ENCODE results near the gene EPHB3. TPM values are rescaled to one million over a fixed set of nuclear protein-coding genes. Genes with fewer than 3 reads are reported as not detected.

The EPHB3 gene
- total RNA-seq, 1 donor from 2014 or later, result 17.7 TPM

DNA sequence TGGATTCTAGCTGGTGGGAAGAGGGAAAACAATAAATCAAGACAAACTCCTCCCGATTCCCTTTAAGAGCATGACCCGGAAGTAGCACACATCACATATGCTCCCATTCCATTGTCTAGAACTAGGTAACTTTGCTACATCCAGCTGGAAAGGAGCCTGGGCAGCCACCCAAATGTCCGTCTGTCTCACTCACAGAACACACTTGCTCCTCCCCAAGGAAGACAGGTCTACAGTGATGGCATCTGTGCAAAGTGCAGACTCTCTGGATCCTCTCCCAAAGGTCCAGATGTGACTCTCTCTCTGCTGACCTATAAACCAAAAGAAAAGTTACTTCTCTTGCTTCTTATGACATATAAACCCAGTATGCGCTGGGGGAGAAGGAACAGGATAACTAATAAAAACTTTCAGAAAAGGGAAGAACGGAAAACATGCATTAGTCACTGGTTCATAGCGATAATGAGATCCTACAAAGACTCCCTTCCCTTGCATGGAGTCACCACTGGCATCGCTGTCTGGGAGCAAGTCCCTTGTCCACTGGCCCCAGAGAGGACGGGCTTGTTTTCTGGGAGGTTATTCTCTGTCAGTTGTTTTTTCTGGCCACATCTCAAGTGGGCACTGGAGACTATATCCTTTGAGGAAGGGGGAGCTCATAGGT lies 29.8 kb upstream of the EPHB3 start:
- Histone ChIP-seq H3K4me3 (no peak overlapping the region), H3K27ac (no peak overlapping the region), H3K36me3 (no peaks in the 10 kb centered on the region), H3K4me1 (peaks cover 12% of the 10 kb centered on the region), H3K27me3 (no peaks in the 10 kb centered on the region), H3K9me3 (no peaks in the 10 kb centered on the region)
- DNase-seq (ENCODE audit: extremely low spot score in 2 of 2), result no peak
- no peak for TF ChIP-seq POLR2AphosphoS5 (IDR thresholded peaks at IDR 0.05; ENCODE audit: insufficient read depth in 1 of 2, low read depth in 1 of 2)
- TF ChIP-seq, protein P1, sequence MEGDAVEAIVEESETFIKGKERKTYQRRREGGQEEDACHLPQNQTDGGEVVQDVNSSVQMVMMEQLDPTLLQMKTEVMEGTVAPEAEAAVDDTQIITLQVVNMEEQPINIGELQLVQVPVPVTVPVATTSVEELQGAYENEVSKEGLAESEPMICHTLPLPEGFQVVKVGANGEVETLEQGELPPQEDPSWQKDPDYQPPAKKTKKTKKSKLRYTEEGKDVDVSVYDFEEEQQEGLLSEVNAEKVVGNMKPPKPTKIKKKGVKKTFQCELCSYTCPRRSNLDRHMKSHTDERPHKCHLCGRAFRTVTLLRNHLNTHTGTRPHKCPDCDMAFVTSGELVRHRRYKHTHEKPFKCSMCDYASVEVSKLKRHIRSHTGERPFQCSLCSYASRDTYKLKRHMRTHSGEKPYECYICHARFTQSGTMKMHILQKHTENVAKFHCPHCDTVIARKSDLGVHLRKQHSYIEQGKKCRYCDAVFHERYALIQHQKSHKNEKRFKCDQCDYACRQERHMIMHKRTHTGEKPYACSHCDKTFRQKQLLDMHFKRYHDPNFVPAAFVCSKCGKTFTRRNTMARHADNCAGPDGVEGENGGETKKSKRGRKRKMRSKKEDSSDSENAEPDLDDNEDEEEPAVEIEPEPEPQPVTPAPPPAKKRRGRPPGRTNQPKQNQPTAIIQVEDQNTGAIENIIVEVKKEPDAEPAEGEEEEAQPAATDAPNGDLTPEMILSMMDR (IDR thresholded peaks at IDR 0.05), result no peak
- no peak for TF ChIP-seq POLR2A (IDR thresholded peaks at IDR 0.05)
- intact Hi-C loops (cut with DNase I), result no loop called here

DNA sequence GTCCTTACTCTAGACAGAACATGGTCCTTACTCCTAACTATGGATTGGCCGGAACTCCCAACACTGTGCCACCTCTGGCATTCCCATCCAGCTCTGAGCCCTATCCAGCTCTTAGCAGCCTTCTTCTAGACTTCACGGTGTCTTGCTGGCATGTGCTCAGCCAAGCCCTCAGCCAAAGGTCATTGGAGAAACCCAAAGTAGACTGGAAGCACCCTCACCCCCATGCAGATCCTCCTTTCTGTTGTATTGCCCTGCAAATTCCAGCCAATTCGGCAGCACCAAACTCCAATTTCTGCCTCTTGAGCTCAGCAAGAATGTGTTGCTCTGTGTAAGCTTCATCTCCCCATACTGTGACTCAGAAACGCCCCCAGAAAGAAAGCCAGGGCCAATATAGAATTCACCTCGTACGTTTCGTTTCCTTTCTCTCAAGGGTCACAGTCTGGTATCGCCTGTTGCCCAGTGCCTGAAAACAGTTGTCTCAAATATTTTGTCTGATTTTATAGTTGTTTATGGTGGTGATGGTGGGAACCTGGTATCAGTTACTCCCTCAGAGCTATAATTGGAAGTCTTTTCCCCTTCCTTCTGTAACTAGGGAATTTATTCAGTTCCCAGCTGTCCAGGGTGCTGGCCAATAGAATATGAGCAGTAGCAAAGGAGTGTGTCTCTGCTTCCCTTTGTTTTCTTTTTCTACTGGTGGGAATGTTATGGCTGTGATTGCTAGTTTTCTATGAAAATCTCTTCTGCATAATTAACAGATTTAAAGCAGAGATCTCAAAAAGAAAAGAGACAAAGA lies 28.4 kb upstream of the EPHB3 start:
- H3K4me1 ChIP-seq, result peaks cover 12% of the 10 kb centered on the region
- intact Hi-C loops (cut with DNase I), result no loop called here
- no peaks in the 10 kb centered on the region for H3K36me3 ChIP-seq
- no peaks in the 10 kb centered on the region for H3K27me3 ChIP-seq
- TF ChIP-seq, protein P1 (IDR thresholded peaks at IDR 0.05), result no peak
- TF ChIP-seq POLR2A (IDR thresholded peaks at IDR 0.05) (no peak), POLR2AphosphoS5 (IDR thresholded peaks at IDR 0.05; ENCODE audit: insufficient read depth in 1 of 2, low read depth in 1 of 2) (no peak)
- no peaks in the 10 kb centered on the region for H3K9me3 ChIP-seq
- no peak overlapping the region for H3K4me3 ChIP-seq
- H3K27ac ChIP-seq, result no peak overlapping the region
- DNase-seq (ENCODE audit: extremely low spot score in 2 of 2), result no peak

DNA sequence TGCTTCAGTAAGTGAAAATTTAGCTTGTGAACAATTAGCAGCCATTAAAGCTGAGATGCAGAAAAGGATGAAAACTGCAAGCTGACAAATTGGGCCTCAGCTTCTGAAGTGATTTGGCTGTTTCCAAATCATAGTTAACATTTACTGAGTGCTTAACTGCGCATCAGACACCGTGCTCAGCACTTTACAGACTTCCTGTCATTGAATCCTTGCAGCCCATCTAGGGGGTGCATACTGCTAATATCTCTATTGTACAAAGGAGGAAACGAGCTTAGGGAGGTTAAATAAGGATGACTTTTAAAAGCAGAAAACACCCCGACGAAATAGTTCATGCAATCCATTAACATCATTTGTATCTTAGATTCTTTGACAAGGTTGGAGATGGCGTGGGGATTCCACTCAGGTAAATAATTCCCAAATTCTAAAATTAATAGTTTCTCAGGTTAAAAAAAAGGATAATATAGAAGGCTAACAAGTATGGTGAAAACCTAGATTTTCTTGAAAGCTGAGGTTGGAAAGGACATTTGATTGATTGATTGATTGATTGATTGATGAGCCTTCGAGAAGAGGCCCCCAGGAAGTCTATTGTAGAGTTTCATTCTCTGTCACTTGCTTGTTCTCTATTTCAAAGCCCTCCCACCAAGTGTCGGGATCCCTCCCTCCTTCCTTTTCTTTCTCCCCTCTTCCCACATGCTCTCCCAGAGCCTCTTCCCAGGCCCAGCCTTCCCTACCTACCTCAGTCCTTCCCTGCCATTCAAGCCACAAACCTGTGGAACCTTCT lies 23.5 kb upstream of the EPHB3 start:
- intact Hi-C loops (cut with DNase I), result no loop called here
- no peak for DNase-seq (ENCODE audit: extremely low spot score in 2 of 2)

DNA sequence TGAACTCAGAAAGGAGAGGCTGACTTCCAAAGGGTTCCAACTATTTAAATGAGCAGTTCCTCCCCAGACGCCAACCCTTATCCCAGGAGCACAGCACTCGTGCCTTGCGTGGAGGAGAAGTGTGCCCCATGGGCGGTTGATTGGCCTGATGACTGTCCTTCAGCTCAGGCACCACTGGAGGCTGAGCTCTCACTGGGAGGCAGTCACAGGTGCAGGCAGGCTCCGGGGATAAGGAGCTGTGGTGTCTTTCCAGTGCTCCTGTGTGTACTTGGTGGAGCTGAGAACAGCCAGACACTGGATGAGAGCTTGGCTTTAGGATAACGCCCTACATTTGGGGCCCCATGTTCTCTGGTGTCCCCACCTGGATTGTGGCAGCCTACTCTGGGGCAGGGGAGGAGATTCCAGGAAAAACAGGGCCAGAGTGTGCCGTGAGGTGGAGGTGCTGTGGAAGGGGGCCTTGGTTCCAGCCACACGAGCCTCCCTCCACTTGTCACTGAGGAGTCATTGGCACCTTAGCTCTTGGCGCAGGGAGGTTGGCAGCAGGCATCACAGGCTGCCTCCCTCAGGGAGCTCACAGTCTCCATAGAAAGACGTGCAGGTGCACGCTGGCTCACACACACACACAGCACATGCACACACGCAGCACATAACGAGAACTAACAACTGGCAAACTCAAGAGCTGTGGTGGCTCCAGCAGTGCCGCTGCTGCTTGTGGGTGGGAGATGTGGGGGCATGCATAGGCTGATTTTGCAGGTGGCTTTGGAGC lies 22.7 kb upstream of the EPHB3 start:
- Histone ChIP-seq H3K27ac (no peak overlapping the region), H3K4me1 (peaks cover 3% of the 10 kb centered on the region), H3K27me3 (no peaks in the 10 kb centered on the region), H3K36me3 (no peaks in the 10 kb centered on the region), H3K4me3 (no peak overlapping the region), H3K9me3 (no peaks in the 10 kb centered on the region)
- no peak for DNase-seq (ENCODE audit: extremely low spot score in 2 of 2)
- intact Hi-C loops (cut with DNase I), result no loop called here
- TF ChIP-seq, protein P1 (IDR thresholded peaks at IDR 0.05), result no peak
- TF ChIP-seq POLR2A (IDR thresholded peaks at IDR 0.05) (no peak), POLR2AphosphoS5 (IDR thresholded peaks at IDR 0.05; ENCODE audit: insufficient read depth in 1 of 2, low read depth in 1 of 2) (no peak)

More for the DNA sequence above, 23.5 kb upstream of the EPHB3 start:
- Histone ChIP-seq H3K9me3 (no peaks in the 10 kb centered on the region), H3K4me1 (no peaks in the 10 kb centered on the region), H3K27ac (no peak overlapping the region), H3K4me3 (no peak overlapping the region), H3K27me3 (no peaks in the 10 kb centered on the region), H3K36me3 (no peaks in the 10 kb centered on the region)
- no peak for TF ChIP-seq POLR2A (IDR thresholded peaks at IDR 0.05)
- TF ChIP-seq, protein P1 (IDR thresholded peaks at IDR 0.05), result no peak
- TF ChIP-seq POLR2AphosphoS5 (IDR thresholded peaks at IDR 0.05; ENCODE audit: insufficient read depth in 1 of 2, low read depth in 1 of 2), result no peak
